Activated CD8-positive, alpha-beta memory T cell treated with anti-CD3 and anti-CD28 coated beads, Interleukin-2, amount 50 U/mL, for 48 hours (primary cell): ENCODE measurements around the gene BMP4.

ENCODE experiments used
- DNase-seq: peaks from one replicate; pipeline ENCODE4 v3.0.0-alpha.2; 2020

Gene BMP4

DNA sequence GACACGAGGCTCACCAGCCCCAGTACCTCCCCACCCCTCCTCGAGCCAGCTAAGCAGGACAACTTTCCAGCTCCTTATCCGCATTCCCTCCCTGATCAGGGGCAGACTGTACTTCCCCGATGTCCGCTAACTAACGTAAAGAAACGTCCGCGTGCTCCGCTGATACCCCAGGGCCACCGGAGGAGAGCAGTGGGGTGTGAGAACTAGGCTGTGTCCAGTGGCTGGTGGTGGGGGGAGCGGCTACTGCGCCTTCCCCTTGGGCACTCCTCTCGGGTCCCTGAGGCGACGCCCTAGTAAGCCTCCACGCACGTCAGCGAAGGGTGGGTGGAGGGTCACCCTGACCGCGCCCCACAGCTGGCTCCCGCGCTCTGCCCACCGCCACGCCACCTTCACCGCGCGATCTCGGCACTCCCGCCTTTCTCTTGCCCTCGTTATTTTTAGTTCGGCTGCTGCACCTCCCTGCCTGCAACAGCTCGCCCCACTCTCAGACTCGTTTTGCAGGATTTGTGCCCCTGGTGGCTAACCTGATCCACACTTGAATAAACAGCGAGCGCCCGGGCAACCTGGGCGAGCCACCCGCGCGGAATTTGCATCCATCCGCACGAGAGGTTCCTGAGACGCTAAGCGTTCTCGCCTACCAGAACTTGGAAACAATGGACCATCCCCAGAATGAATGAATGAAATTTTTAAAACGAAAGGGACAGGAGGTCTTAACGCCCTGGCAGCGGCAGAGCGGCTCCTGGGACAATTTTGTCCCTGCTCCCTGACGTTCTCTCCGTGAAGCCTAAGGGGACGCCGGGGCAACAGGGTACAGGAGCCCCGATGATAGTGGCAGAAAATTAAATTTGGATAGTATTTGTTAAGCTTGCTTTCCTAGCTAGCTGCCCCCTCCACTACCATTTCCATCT, 6.9 kb upstream of the BMP4 start:
- no peak for DNase-seq

- DNase-seq = no peak
Observed at GRCh38 chr14:53962953-53963319, 6.3 kb upstream of the BMP4 start.

DNA sequence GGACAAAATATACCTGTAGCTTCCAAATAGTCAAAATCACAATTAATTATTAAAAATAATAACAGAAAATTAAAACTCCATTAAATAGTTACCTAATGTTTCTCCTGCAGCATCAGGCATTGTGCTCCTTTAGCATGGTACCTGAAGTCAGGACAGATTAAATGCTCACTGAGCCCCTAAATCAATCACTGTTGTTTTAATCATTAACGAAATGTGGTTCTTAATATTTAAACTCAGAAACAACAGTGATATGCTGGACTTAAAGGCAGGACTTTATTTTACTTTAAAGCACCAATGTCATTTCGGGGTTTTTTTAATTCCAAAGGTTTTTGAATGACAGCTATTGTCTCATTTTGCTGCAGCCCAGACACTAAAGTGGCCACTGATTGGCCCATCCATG, 2.0 kb upstream of the BMP4 start:
- no peak for DNase-seq

DNA sequence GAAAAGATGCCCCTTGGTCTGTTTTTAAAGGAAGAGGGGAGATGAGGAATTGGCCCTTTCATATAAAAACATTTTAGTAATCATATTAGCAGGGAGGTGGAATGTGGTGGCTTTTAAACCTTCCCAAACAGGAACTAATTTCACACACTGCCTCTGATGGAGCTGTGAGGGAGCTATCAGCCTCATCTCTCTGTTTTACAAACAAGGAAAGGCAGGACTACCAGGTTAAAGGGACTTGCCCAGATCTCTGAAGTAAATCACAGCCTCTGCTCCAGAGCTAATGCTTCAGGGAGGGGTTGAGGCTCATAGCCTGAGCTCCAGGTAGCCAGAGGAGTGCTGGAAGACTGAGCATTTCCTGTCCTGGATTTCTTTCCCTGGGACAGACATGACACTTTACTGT, 1.1 kb upstream of the BMP4 start:
- DNase-seq = no peak

- peak; percentile 56 for DNase-seq
Observed at GRCh38 chr14:53955671-53956426, 776 bp downstream of the BMP4 start.

GRCh38 chr14:53955229-53955556, 1.4 kb downstream of the BMP4 start:
- no peak for DNase-seq

DNA sequence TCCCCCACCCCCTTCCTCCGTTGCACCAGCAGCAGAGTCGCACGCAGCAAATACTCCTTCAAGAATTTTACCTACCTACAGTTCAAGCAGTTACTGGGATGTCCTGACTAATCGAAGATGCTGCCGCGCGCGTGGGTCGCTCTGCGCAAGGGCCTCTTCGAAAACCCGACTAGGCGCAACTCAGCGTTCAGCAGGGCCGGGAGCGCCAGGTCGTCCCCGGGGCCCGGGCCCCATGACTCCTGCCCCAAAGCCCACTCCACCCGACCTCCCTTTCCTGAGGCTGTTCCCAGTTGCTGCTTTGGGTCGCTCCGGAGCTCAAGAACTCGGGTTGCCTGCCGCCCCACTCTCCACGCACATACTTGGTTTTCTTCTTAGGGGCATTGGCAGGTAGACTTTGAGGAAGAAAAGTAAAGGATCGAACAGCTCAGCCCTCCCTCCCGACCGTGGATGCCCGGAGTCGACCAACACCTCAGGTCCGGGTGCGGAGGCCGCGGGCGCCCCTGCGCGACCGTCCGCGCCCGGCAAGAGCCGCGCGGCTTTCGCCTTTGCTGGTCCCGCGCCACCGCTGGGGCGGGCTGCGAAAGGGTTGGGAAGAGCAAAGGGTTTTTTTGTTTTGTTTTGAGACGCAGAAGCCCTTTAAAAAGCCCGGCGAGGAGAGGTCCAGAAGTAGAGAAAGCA, 1.9 kb downstream of the BMP4 start:
- DNase-seq = peak; percentile 56

GRCh38 chr14:53953828-53954550, 2.6 kb downstream of the BMP4 start:
- peak; percentile 56 for DNase-seq

GRCh38 chr14:53953002-53953827, 3.4 kb downstream of the BMP4 start:
- DNase-seq = no peak

DNA sequence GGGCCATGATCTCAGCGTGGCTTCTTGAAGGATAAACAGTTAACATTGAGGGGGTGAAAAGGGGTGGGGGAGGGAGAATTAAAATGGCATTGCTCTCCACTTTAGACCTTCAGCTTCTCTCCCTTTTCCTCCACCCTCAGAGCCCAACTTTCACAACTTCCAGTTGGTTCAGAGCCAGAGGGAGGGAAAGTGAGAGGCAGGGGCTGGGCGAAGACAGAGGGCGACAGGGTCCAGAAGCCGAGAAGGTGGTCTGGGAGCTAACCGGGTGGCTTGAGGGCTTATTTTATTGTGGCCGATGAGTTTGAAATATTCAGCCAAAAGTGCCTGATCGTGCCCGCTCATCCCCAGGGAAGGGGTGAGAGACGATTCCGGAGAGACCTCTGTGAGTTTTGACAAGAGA, 4.1 kb downstream of the BMP4 start:
- no peak for DNase-seq

GRCh38 chr14:53951627-53952303, 4.9 kb downstream of the BMP4 start:
- DNase-seq = no peak

DNA sequence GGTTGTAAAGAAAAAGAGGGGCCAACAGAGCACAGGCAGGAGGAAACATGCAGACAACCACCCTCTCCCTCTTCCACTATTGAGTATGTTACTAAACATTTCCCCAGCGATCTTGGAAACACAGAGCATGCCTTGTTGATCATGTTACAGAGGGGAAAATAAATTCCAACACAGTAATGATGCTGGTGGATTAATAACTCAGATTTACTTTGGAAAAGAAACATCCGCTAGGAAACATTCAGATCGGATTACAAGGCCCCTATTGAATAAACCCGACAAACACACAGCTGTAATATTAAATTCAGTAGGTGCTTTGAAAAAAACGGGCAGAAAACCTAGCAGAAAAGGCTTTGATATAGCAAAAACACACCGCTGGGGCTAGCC, 5.4 kb downstream of the BMP4 start:
- DNase-seq = no peak

DNA sequence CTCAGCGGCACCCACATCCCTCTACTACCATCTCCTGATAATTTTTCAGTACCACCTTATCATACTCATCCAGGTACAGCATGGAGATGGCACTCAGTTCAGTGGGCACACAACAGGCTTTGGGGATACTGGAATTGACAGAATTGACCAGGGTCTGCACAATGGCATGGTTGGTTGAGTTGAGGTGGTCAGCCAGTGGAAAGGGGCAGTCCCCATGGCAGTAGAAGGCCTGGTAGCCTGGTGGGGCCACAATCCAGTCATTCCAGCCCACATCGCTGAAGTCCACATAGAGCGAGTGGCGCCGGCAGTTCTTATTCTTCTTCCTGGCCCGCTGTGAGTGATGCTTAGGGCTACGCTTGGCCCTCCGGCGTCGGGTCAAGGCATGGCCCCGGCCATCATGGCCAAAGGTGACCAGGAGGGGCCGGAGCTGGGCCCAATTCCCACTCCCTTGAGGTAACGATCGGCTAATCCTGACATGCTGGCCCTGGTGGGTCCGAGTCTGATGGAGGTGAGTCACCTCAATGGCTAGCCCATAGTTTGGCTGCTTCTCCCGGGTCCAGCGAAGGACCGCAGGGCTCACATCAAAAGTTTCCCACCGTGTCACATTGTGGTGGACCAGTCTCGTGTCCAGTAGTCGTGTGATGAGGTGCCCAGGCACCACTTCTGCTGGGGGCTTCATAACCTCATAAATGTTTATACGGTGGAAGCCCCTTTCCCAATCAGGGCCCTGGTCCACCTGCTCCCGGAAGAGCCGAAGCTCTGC, 6.4 kb downstream of the BMP4 start:
- no peak for DNase-seq

- DNase-seq = no peak
Observed at GRCh38 chr14:53949201-53949600, 7.4 kb downstream of the BMP4 start.

DNA sequence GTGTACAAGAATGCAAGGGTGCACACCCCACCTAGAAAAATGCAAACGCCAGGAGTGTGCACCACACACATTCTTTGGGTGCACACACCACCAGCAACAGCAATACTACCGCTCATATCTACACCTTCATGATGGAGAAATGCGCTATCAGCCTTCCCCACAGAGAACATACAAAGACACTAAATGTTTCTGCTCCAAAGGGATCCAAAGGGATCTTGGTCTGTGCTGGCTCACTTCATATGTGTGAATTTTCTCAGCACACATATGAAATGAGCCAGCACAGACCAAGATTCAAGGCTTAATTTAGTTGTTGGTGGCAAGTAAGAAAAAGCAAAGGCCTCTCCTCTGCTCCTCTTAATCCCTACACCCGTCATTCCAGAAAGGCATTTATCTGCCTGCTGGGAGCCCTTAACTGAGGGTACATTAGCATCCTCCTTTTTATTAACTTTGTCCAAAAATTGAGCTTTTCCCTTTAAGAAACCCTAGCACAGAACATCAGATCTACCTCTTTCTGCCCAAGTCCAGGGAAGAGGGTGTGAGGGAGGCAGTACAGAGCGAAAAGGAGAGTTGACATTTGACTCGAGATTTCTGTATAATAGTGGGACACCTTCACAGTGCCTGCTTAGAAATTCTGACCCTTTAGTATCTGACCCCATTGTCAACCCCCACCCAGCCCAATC, 8.3 kb downstream of the BMP4 start:
- DNase-seq = no peak

- DNase-seq = no peak
Observed at GRCh38 chr14:53947452-53948204, 9.0 kb downstream of the BMP4 start.

DNA sequence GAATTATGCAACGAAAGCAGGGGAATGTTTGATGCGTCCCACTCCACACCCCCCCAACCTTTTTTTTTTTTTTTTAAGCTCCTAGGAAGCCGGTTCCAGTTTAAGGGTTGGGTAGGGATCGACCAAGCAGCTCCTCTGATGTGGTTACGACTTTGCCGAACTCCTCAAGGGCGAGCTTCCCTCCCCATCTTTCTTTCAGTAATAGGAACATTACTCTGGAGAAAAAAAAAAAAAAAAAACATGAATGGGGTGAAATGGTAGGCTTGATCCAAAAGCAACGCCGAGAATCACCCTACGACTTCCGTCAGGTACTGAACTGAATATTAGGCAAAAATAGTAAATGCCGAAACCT, 9.6 kb downstream of the BMP4 start:
- DNase-seq = no peak

DNA sequence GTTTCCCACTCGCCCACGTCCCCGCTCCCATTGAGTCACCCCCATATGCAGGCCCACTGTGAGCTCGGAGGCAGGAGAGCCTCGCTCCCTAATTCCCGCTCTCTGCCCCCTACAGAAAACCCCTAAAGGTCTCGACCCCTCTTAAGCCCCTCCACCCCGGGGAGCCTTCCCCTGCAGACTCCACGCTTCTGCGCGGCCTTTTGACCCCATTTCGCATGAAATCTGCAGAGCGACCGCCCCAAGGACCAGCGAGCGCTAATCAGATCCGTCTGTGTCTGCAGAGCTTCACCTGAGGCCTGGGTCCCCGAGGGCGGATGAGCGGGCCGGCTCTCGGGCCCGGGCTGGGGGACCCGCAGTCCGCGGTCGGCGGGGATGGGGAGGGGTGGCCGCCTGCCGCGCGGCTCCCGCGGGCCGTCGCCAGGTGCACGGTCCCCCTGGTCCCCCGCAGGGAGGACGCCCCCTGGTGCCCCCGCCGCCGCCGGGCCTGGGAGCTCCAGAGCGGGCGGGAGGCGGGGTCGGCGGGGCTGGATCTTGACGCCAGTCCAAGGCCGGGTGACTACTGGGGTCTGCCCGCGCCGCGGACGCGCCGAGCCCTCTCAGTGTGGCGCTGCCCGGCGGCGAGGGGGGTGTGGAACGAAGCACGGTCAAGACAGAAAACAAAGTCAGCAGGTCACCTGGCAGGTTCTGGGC, 10.1 kb downstream of the BMP4 start:
- DNase-seq = no peak

GRCh38 chr14:53946071-53946403, 10.6 kb downstream of the BMP4 start:
- no peak for DNase-seq
